ENCODE measurements around the gene TMEM108.

DNA sequence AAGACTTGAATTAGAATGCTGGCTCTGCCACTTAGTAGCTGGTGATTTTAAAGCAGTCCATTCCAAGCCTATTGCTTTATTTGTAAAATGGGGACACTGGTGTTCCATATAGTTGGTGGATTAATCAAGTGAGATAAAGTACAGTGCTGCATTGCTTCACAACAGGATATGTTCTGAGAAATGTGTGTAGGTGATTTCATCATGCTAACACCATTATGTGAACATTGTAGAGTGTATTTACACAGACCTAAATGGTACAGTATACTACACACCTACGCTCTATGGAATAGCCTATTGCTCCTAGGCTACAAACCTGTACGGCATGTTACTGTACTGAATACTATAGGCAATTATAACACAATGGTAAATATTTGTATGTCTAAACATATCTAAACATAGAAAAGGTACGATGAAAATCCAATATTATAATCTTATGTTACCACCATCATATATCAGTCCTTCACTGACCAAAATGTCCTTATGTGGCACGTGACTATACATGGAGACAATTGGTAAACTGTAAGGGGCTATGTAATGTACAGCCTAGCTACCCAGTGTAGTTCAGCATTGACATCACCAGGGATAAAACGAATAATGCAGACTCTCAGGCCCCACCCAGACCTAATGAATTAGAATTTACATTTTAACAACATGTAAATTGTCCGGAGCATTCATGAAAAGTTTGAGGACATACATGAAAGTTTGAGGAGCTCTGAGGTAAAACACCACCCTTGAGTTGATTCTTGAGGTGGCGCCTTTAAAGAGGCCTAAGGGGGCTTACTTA, 240.3 kb downstream of the TMEM108 start:
- TF ChIP-seq L3MBTL2 (conservative IDR thresholded peaks at IDR 0.05) (no peak), FOXA1 (IDR thresholded peaks at IDR 0.05) (no peak), FOXK2 (IDR thresholded peaks at IDR 0.05) (no peak)
- TF ChIP-seq, protein P1, sequence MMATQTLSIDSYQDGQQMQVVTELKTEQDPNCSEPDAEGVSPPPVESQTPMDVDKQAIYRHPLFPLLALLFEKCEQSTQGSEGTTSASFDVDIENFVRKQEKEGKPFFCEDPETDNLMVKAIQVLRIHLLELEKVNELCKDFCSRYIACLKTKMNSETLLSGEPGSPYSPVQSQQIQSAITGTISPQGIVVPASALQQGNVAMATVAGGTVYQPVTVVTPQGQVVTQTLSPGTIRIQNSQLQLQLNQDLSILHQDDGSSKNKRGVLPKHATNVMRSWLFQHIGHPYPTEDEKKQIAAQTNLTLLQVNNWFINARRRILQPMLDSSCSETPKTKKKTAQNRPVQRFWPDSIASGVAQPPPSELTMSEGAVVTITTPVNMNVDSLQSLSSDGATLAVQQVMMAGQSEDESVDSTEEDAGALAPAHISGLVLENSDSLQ (IDR thresholded peaks at IDR 0.05): no peak
